ENCODE measurements around the gene TSPOAP1.

DNA sequence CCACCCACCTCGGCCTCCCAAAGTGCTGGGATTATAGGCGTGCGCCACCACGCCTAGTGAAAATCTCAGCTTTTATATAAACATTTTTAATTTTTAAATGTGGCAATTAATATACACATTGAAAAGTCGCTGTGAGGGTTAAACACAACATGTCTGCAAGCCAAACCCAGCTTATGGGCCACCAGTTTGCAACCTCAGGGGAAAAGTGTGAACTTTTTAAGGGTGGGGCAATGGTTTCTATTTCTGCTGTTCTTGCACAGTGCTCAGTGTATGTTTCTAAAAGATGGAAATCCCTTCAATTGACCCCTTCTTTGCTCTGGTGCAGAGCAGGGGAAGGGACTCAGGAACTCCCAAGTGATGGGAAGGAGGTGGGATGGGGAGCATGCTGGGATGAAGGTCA lies 41.7 kb upstream of the TSPOAP1 start:
- TF ChIP-seq POLR2A (IDR thresholded peaks at IDR 0.05) (no peak), EP300 (IDR thresholded peaks at IDR 0.05) (no peak)
- TF ChIP-seq, protein P1, sequence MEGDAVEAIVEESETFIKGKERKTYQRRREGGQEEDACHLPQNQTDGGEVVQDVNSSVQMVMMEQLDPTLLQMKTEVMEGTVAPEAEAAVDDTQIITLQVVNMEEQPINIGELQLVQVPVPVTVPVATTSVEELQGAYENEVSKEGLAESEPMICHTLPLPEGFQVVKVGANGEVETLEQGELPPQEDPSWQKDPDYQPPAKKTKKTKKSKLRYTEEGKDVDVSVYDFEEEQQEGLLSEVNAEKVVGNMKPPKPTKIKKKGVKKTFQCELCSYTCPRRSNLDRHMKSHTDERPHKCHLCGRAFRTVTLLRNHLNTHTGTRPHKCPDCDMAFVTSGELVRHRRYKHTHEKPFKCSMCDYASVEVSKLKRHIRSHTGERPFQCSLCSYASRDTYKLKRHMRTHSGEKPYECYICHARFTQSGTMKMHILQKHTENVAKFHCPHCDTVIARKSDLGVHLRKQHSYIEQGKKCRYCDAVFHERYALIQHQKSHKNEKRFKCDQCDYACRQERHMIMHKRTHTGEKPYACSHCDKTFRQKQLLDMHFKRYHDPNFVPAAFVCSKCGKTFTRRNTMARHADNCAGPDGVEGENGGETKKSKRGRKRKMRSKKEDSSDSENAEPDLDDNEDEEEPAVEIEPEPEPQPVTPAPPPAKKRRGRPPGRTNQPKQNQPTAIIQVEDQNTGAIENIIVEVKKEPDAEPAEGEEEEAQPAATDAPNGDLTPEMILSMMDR (IDR thresholded peaks at IDR 0.05) = no peak

All from tibial nerve (tissue), 4 donors.